Stomach (tissue), 4 donors: ENCODE data around the gene ZFYVE1.

Experiments
- CTCF ChIP-seq, 7 experiments: fragments of 450-650 bp in 4 of 7; fragments of 200-600 bp in 3 of 7; sonication (generic) in 3 of 7; IDR thresholded peaks; one replicate each; pipeline ENCODE4 v1.5.1; 2016 to 2019; ENCODE audit warnings: antibody characterized with exemption in 7 of 7, control low read depth in 2 of 7, mild to moderate bottlenecking in 1 of 7
- POLR2A ChIP-seq, 4 donors: fragments of 450-650 bp; IDR thresholded peaks; one replicate each; pipeline ENCODE4 v1.6.1; 2016; ENCODE audit warnings: antibody characterized with exemption in 4 of 4, control low read depth in 2 of 4, mild to moderate bottlenecking in 1 of 4, moderate library complexity in 1 of 4

DNA sequence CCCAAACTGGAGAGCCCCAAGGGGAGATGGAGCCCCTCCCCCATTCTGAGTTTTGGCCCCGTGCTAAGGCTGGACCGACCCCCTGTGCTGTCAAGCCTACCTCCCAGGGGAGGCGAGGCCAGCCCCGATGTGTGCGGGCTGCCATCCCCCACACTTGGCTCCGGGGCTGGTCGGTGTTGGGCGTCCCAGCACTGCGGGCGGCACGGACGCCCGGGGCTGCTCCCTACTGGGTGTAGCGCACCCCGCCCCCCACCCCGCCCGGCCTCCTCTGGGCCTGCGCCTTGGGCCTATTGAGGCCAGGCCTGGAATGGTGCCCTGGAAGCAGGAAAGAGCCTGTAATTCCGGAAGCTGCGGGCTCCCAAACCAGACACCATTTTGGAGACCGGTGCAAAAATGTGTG lies 98.0 kb downstream of the ZFYVE1 start:
- no peak for TF ChIP-seq POLR2A (IDR thresholded peaks at IDR 0.05)
- no peak for TF ChIP-seq CTCF (IDR thresholded peaks at IDR 0.05)
